ENCODE results near the gene ANO10.
"Not testable (repeated sequence)": the region's sequence is repeated elsewhere in the genome, so short reads cannot be mapped to it uniquely, and the experiment has no call there.

GRCh38 chr3:43595280-43595679 lies 26.5 kb downstream of the ANO10 start:
- not testable (repeated sequence) for TF ChIP-seq POLR2A, CTCF (IDR thresholded peaks at IDR 0.05)
